ENCODE data around the gene TMEM229B. TPM values are rescaled to one million over a fixed set of nuclear protein-coding genes. Genes with fewer than 3 reads are reported as not detected.
A peak's percentile ranks its signal among the peaks of the same experiment; 100 is the strongest.

Gene TMEM229B
- total RNA-seq, 2 experiments from 2014 or later = 10.4 to 13.3 TPM

DNA sequence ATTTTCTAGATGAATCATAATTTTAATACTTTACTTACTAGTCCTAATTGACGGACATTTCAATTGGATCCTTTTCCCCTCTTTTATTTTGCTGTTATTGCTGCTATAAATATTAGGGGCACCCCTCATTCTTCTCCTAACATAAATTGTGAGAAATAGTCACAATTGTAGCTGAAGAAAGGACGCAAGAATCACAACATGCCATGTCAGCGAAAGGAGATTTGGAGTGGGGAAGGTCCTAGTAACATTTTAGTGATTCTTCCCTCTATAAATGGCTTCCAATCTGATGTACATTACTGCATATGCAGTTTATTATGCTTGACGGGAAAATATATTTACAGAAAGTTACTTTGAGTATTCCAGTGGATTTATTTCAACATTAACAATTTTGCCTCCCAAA lies 36.9 kb upstream of the TMEM229B start:
- no peaks in the 10 kb centered on the region for H3K9me3 Mint-ChIP-seq
- CTCF ChIA-PET = interaction anchor here (1.1 to 3.5 kb wide), 6 partner anchors 8 to 181 kb away, joined by 3 to 42 read pairs (median 10); no protein-coding TSS in a partner anchor
- no peak overlapping the region for H3K27ac Mint-ChIP-seq
- no peak for DNase-seq
- no peaks in the 10 kb centered on the region for H3K36me3 Mint-ChIP-seq (ENCODE audit: low read depth)
- H3K27me3 Mint-ChIP-seq = peaks cover 62% of the 10 kb centered on the region
- POLR2A ChIA-PET = no interaction called here
- no peak overlapping the region for H3K4me3 Mint-ChIP-seq
- H3K4me1 Mint-ChIP-seq = no peaks in the 10 kb centered on the region

DNA sequence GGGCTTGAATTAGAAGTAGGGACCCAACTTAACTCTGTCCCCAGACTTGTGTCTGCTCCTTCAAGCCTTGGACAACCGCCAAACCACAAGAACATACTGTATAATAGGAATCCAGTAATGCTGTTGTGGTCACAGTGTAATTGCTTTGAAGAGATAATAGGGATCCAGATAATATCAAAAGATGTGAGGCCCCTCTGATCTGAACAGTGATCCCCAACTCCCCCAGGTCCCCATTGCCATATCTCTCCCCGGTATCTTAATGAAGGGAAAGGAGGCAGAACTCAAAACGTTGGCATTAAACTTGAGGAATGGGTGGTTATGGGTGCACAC lies 36.1 kb upstream of the TMEM229B start:
- no peak overlapping the region for H3K4me3 Mint-ChIP-seq
- no peaks in the 10 kb centered on the region for H3K4me1 Mint-ChIP-seq
- no peaks in the 10 kb centered on the region for H3K36me3 Mint-ChIP-seq (ENCODE audit: low read depth)
- POLR2A ChIA-PET = no interaction called here
- CTCF ChIA-PET = interaction anchor here (2.1 kb wide), 1 partner anchor 97 kb away, joined by 7 read pairs; no protein-coding TSS in a partner anchor
- DNase-seq = no peak
- no peaks in the 10 kb centered on the region for H3K9me3 Mint-ChIP-seq
- H3K27ac Mint-ChIP-seq = no peak overlapping the region
- peaks cover 63% of the 10 kb centered on the region for H3K27me3 Mint-ChIP-seq

DNA sequence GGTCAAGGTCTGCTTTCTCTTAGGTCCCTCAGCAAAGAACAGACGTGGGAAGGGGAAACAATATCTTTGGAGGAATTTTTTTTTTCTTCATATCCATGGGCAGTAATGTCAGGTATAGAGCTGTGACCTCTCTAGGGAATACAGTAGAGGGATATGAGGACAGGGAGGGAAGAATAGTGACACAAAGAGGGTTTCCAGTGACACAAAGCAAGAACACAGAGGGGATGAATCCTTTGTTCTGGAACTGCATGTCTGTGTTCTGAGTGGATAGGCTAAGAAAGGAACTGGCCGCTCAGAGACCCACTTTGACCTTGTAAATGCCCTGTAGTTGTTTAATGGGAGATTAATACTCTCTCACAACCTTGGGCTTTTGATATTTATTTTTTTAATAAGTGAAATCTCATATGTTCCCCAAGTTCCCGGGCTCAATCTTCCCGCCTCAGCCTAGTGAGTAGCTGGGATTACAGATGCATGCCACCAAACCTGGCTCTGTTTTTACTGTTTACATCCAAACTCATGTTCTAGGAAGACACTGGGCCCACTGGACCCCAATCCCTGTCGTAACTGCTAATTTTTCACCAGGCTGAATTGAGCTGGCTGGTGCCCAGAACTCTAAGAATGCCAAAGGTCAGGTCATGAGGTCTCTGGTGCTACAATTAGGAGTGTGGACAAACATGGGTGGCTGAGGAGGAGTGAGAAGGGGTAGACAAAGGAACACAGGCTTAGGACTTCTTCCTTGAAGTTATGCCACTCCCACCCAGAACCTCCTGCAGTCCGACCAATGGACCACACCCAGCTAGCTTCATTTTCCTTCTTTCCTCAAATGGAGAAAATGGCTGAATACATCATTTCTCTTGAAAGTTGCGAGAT lies 35.5 kb upstream of the TMEM229B start:
- Mint-ChIP-seq H3K4me3 (no peak overlapping the region), H3K36me3 (ENCODE audit: low read depth) (no peaks in the 10 kb centered on the region), H3K27me3 (peaks cover 64% of the 10 kb centered on the region), H3K4me1 (no peaks in the 10 kb centered on the region), H3K9me3 (no peaks in the 10 kb centered on the region), H3K27ac (no peak overlapping the region)
- DNase-seq = no peak
- POLR2A ChIA-PET = no interaction called here
- CTCF ChIA-PET = interaction anchor here (2.1 kb wide), 1 partner anchor 96 kb away, joined by 7 read pairs; no protein-coding TSS in a partner anchor

DNA sequence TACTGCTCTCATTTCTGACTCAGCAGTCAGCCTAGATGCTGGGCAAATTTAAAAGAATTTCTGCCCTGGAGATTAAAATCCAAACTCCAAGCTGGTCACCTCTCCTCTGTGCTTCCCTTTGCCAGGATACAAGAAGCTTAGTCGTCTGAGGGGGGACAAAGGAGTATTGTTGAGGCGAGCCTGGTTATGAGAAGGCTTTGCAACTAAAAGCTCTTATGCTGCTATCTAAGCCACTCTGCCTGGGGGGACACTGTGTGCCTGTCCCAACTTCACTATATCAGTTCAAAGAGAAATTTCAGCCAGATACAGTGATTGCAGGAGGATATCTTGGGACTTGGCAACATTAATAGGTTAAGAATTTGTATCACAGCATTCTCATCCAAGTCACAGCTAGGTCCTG lies 33.7 kb upstream of the TMEM229B start:
- POLR2A ChIA-PET = no interaction called here
- no peaks in the 10 kb centered on the region for H3K9me3 Mint-ChIP-seq
- DNase-seq = no peak
- CTCF ChIA-PET = no interaction called here
- H3K4me1 Mint-ChIP-seq = no peaks in the 10 kb centered on the region
- H3K27ac Mint-ChIP-seq = no peak overlapping the region
- peaks cover 69% of the 10 kb centered on the region for H3K27me3 Mint-ChIP-seq
- no peaks in the 10 kb centered on the region for H3K36me3 Mint-ChIP-seq (ENCODE audit: low read depth)
- H3K4me3 Mint-ChIP-seq = no peak overlapping the region

DNA sequence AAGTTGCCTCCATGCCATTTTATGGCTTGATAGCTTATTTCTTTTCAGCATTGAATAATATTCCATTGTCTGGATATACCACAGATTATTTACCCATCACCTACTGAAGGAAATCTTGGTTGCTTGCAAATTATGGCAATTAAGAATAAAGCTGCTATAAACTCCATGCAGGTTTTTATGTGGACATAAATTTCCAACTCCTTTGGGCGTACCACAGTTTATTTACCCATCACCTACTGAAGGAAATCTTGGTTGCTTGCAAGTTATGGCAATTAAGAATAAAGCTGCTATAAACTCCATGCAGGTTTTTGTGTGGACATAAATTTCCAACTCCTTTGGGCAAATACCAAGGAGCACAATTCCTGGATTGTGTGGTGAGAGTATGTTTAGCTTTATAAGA lies 32.0 kb upstream of the TMEM229B start:
- POLR2A ChIA-PET = interaction anchor here (1.5 kb wide), 1 partner anchor 11 kb away, joined by 3 read pairs; no protein-coding TSS in a partner anchor
- Mint-ChIP-seq H3K36me3 (ENCODE audit: low read depth) (no peaks in the 10 kb centered on the region), H3K4me1 (peaks cover 7% of the 10 kb centered on the region), H3K4me3 (no peak overlapping the region), H3K9me3 (no peaks in the 10 kb centered on the region), H3K27me3 (peaks cover 73% of the 10 kb centered on the region), H3K27ac (no peak overlapping the region)
- CTCF ChIA-PET = no interaction called here
- DNase-seq = no peak

DNA sequence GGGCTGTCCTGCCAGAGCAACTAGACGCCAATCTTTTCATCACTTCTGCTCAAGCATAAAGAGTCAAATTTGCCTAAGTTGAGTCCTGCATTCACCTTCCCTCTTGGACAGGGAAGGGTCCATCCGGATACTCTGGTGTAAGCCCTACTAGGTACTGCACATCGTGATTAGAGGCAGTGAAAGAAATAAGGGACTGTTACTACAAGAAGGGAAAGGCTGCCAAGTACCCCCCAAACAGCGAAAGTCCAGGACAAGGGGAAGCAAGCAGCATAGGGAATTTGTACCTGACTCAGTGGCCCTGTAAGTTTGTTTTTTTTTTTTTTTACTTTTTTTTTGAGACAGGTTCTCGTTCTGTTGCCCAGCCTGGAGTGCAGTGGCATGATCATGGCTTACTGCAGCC lies 30.9 kb upstream of the TMEM229B start:
- ChIA-PET POLR2A (interaction anchor here (1.5 kb wide), 1 partner anchor 9 kb away, joined by 3 read pairs; no protein-coding TSS in a partner anchor), CTCF (no interaction called here)
- DNase-seq = no peak
- no peak overlapping the region for H3K4me3 Mint-ChIP-seq
- H3K27me3 Mint-ChIP-seq = peaks cover 68% of the 10 kb centered on the region
- H3K36me3 Mint-ChIP-seq (ENCODE audit: low read depth) = no peaks in the 10 kb centered on the region
- H3K4me1 Mint-ChIP-seq = peaks cover 10% of the 10 kb centered on the region
- H3K9me3 Mint-ChIP-seq = no peaks in the 10 kb centered on the region
- no peak overlapping the region for H3K27ac Mint-ChIP-seq

DNA sequence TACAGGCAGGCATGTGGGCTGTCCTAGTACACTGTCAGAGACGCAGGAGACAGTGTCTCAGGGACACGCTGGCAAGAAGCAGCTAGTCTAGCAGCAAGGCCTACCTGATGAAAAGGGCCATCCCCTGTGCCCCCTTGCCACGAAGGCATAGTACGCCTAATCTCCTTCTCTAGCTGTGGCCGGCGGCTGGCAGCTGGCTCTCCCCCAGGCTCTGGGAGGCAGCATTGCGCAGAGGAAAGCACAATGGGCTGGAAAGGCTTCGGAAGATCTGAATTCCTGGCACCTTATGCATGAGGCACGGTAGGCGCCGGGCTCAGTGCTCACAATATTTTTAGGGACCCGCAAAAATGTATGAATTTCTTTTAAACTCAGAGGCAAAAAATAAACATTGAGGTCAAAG lies 28.6 kb upstream of the TMEM229B start:
- ChIA-PET CTCF (interaction anchor here (1.2 to 2.1 kb wide), 4 partner anchors 9 to 82 kb away, joined by 3 to 12 read pairs (median 4); no protein-coding TSS in a partner anchor), POLR2A (no interaction called here)
- no peak for DNase-seq
- no peaks in the 10 kb centered on the region for H3K36me3 Mint-ChIP-seq (ENCODE audit: low read depth)
- peaks cover 13% of the 10 kb centered on the region for H3K4me1 Mint-ChIP-seq
- no peak overlapping the region for H3K4me3 Mint-ChIP-seq
- no peaks in the 10 kb centered on the region for H3K9me3 Mint-ChIP-seq
- H3K27me3 Mint-ChIP-seq = peaks cover 55% of the 10 kb centered on the region
- no peak overlapping the region for H3K27ac Mint-ChIP-seq

DNA sequence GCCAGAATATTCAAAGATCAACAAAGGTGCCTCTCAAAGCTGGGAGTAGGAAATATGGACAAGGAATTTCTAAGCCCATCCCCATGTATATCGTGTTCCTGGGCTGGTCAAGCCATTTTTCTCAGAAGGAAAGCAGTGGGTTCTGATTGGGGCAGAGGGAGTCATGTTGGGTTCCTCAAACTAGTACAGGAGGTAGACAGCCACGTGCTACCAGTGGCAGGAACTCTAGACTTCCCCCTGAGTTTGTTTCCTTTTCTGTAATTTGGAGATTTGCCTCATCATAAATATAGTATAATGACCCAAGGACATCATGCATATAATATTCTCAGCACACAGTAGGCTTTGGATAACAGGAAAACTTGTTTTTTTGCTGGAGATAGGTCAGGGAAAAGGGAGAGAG lies 28.2 kb upstream of the TMEM229B start:
- CTCF ChIA-PET = interaction anchor here (1.2 to 2.1 kb wide), 4 partner anchors 9 to 83 kb away, joined by 3 to 12 read pairs (median 4); no protein-coding TSS in a partner anchor
- POLR2A ChIA-PET = interaction anchor here (1.7 to 1.8 kb wide), 2 partner anchors 29 to 83 kb away, joined by 5 to 6 read pairs; partner anchors contain the start of gene PIGH
- Mint-ChIP-seq H3K27me3 (peaks cover 54% of the 10 kb centered on the region), H3K4me1 (peaks cover 13% of the 10 kb centered on the region), H3K27ac (no peak overlapping the region), H3K36me3 (ENCODE audit: low read depth) (no peaks in the 10 kb centered on the region), H3K9me3 (no peaks in the 10 kb centered on the region), H3K4me3 (peak overlapping the region; percentile 4)
- no peak for DNase-seq

DNA sequence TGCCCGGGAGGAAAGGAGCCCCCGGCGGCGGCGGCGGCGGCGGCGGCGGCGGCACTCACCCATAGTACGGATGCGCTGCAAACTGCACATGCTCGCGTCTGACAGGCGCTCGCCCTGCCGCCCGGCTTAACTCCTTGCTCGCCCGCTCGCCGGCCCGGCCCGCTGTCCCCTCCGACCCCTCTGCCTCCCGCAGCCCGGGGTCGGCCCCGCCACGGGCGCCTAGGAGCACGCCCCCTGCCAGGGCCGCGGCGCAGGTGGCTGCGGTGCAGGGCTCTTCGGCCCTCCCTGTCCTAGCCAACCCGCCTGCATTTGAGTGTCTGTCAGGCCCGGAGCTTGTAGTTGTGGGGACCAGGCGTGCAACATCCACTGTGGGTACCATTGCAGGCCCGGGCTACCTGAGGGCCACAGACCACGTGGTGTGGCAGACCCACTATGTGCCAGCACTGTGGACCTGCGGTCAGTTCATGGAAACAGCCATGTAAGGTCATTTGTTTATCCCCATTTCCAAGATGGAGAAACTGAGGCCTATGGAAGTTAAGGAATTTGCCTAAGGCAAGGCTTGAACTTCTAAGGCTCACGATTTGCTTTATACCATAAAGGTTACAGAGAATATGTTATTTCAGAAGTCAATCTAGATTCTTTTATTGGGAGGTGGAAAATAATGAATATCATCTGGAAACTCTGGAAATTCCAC lies 27.0 kb upstream of the TMEM229B start:
- peak; percentile 29 for DNase-seq
- H3K27me3 Mint-ChIP-seq = peaks cover 56% of the 10 kb centered on the region
- CTCF ChIA-PET = no interaction called here

DNA sequence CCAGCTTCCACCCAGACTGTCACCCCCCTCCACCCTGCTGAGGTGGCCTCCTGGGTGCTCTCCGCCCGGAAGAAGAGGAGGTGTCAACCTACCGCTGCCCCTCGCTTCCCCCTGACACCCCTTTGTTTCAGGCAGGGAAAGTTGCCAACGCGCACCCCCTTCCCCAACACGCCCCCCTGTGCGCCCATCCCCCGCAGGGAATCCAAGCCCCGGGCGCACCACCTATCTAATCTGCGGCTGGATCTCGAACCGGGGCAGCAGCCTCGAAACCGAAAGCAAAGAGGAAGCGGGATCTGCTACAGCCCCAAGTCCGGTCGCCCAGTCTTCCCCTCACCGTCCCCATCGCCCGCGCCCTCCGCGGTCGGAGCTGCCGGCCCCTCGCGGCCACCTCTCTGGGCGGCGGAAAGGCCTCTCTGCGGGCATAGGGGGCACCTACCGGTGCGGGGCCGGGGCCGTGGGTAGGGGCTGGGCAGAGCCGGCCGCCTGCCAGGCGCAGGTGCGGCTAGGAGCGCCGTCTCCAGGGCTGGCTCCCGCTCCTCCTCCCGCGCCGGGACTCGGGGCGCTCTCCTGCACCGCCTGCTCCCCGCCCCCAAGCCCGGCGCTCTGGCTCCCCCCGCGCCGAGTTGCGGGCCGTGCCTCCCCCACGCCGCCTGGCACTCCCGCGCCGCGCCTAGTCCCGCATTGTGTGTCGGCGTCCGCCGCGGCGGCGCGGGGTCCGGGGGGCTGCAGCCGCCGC lies 26.3 kb upstream of the TMEM229B start:
- DNase-seq = peak; percentile 67
- Mint-ChIP-seq H3K4me1 (peaks cover 13% of the 10 kb centered on the region), H3K27me3 (peaks cover 56% of the 10 kb centered on the region), H3K9me3 (no peaks in the 10 kb centered on the region), H3K4me3 (peak overlapping the region; percentile 80), H3K36me3 (ENCODE audit: low read depth) (no peaks in the 10 kb centered on the region), H3K27ac (no peak overlapping the region)
- POLR2A ChIA-PET = interaction anchor here (1.3 to 1.8 kb wide), 3 partner anchors 27 to 85 kb away, joined by 5 to 8 read pairs (median 6); partner anchors contain the start of genes PIGH and TMEM229B
- CTCF ChIA-PET = interaction anchor here (0.5 to 1.9 kb wide), 2 partner anchors 12 to 67 kb away, joined by 4 to 8 read pairs; no protein-coding TSS in a partner anchor

More for the DNA sequence above, 27.0 kb upstream of the TMEM229B start:
- Mint-ChIP-seq H3K4me3 (peak overlapping the region; percentile 59), H3K27ac (no peak overlapping the region), H3K36me3 (ENCODE audit: low read depth) (no peaks in the 10 kb centered on the region), H3K9me3 (no peaks in the 10 kb centered on the region), H3K4me1 (peaks cover 13% of the 10 kb centered on the region)
- POLR2A ChIA-PET = interaction anchor here (1.7 to 1.8 kb wide), 2 partner anchors 28 to 84 kb away, joined by 5 to 6 read pairs; partner anchors contain the start of gene PIGH

DNA sequence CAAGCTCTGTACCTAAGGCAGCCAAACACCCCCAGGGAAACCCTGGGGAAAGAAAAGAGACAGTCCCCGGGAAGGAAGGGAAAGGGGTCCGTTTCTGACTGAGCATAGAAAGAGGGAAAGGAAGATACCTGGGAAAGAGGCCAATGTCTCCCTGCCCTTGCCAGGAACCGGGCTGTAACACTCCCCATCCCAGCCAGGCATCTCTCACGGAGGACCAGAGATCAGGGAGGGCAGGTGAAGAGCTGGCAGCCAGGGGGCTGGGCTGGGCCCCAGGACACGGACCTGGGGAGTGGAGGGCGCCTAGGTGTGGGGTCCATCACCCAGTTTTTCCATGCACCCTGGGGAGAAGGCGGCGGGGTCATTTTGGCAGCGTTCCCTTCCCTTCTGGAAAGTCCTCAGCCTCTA lies 25.7 kb upstream of the TMEM229B start:
- no peak overlapping the region for H3K27ac Mint-ChIP-seq
- no peaks in the 10 kb centered on the region for H3K36me3 Mint-ChIP-seq (ENCODE audit: low read depth)
- DNase-seq = no peak
- H3K9me3 Mint-ChIP-seq = no peaks in the 10 kb centered on the region
- peak overlapping the region; percentile 80 for H3K4me3 Mint-ChIP-seq
- ChIA-PET CTCF (interaction anchor here (0.5 to 1.9 kb wide), 3 partner anchors 13 to 105 kb away, joined by 3 to 8 read pairs (median 4); no protein-coding TSS in a partner anchor), POLR2A (interaction anchor here (1.3 kb wide), 1 partner anchor 26 kb away, joined by 8 read pairs; the partner anchor contains the start of gene TMEM229B)
- peaks cover 53% of the 10 kb centered on the region for H3K27me3 Mint-ChIP-seq
- peaks cover 13% of the 10 kb centered on the region for H3K4me1 Mint-ChIP-seq

DNA sequence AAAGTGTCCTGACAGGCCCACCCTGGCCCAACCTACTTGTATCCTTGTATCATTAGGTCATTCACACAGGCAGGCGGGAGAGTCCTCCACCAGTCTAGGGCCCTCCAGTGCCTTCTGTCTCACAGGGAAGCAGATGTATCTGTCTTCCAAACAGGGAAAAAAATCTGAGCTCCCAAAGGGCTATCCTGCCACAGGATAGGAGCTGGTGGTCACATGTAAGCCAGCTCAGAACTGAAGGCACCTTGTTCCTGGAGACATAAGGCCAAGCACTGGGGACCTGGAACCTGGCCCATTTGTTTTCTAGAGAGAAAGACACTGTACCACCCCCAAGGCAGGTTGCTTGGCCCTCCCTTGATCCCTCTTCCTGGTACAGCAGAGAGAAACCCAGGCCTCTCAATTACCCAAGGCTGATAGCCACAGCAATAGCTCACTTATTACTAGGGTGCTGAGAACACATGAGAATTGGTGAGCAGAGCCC lies 25.1 kb upstream of the TMEM229B start:
- peak overlapping the region; percentile 80 for H3K4me3 Mint-ChIP-seq
- peaks cover 13% of the 10 kb centered on the region for H3K4me1 Mint-ChIP-seq
- H3K27me3 Mint-ChIP-seq = peaks cover 48% of the 10 kb centered on the region
- ChIA-PET CTCF (interaction anchor here (0.6 to 1.9 kb wide), 3 partner anchors 13 to 105 kb away, joined by 3 to 8 read pairs (median 5); no protein-coding TSS in a partner anchor), POLR2A (interaction anchor here (1.3 to 2.0 kb wide), 3 partner anchors 14 to 25 kb away, joined by 4 to 8 read pairs (median 5); partner anchors contain the start of gene TMEM229B)
- no peak overlapping the region for H3K27ac Mint-ChIP-seq
- no peaks in the 10 kb centered on the region for H3K9me3 Mint-ChIP-seq
- H3K36me3 Mint-ChIP-seq (ENCODE audit: low read depth) = no peaks in the 10 kb centered on the region
- DNase-seq = no peak

Measured in activated CD4-positive, alpha-beta memory T cell treated with anti-CD3 and anti-CD28 coated beads, Interleukin-2, amount 10 ng/mL, durations not matched to agents 7 days and 5 days (primary cell).